Parathyroid adenoma (tissue), 2 donors: ENCODE data around the gene GIPR.

ENCODE experiments used
- H2AFZ ChIP-seq: fragments of 300-600 bp; sonication (generic); one replicate; pipeline ENCODE4 v1.7.0; 2017; ENCODE audit warnings: antibody characterized with exemption, mild to moderate bottlenecking
- H3K27ac ChIP-seq: fragments of 300-600 bp; sonication (generic); one replicate; pipeline ENCODE4 v1.7.0; 2017
- H3K27me3 ChIP-seq: fragments of 300-600 bp; sonication (generic); one replicate; pipeline ENCODE4 v1.7.0; 2017; ENCODE audit warnings: low read length; ENCODE audit not compliant: control insufficient read depth, insufficient read depth
- H3K36me3 ChIP-seq: fragments of 300-600 bp; sonication (generic); one replicate; pipeline ENCODE4 v1.7.0; 2017; ENCODE audit warnings: low read length; ENCODE audit not compliant: control insufficient read depth, insufficient read depth
- H3K4me1 ChIP-seq: fragments of 300-600 bp; sonication (generic); one replicate; pipeline ENCODE4 v1.7.0; 2017; ENCODE audit warnings: control low read depth
- H3K4me2 ChIP-seq: fragments of 300-600 bp; sonication (generic); one replicate; pipeline ENCODE4 v1.7.0; 2017; ENCODE audit warnings: low read length
- H3K4me3 ChIP-seq: fragments of 300-600 bp; sonication (generic); one replicate; pipeline ENCODE4 v1.7.0; 2017; ENCODE audit warnings: low read depth, low read length
- H3K79me2 ChIP-seq: fragments of 300-600 bp; sonication (generic); one replicate; pipeline ENCODE4 v1.7.0; 2017; ENCODE audit warnings: control low read depth
- H3K9ac ChIP-seq: fragments of 300-600 bp; sonication (generic); one replicate; pipeline ENCODE4 v1.7.0; 2017; ENCODE audit warnings: mild to moderate bottlenecking
- H3K9me3 ChIP-seq: fragments of 300-600 bp; sonication (generic); one replicate; pipeline ENCODE4 v1.7.0; 2017; ENCODE audit warnings: low read length; ENCODE audit not compliant: control insufficient read depth
- TF ChIP-seq, protein P1 (sequence below): fragments of 300-600 bp; sonication (generic); IDR thresholded peaks from one replicate; pipeline ENCODE4 v1.7.0; 2017; ENCODE audit warnings: antibody characterized with exemption, mild to moderate bottlenecking
- donor health status: primary hyperparathyroidism.

The GIPR gene

DNA sequence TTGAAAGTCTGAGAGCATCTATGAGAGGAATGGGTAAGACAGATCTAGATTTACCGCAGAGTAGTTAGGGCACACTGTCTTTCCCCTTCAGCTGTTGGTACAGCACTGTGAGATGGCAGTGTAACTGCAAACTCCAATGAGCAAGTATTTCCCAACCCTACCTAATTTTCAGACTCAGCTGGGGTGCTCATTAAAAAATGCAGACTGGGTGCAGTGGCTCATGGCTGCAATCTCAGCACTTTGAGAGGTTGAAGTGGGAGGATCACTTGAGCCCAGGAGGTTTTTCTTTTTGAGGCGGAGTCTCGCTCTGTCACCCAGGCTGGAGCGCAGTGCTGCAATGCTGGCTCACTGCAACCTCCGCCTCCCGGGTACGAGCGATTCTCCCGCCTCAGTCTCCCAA is 37.1 kb downstream of the GIPR start:
- no peak overlapping the region for H3K9ac ChIP-seq
- TF ChIP-seq, protein P1, sequence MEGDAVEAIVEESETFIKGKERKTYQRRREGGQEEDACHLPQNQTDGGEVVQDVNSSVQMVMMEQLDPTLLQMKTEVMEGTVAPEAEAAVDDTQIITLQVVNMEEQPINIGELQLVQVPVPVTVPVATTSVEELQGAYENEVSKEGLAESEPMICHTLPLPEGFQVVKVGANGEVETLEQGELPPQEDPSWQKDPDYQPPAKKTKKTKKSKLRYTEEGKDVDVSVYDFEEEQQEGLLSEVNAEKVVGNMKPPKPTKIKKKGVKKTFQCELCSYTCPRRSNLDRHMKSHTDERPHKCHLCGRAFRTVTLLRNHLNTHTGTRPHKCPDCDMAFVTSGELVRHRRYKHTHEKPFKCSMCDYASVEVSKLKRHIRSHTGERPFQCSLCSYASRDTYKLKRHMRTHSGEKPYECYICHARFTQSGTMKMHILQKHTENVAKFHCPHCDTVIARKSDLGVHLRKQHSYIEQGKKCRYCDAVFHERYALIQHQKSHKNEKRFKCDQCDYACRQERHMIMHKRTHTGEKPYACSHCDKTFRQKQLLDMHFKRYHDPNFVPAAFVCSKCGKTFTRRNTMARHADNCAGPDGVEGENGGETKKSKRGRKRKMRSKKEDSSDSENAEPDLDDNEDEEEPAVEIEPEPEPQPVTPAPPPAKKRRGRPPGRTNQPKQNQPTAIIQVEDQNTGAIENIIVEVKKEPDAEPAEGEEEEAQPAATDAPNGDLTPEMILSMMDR, result no peak
- no peak overlapping the region for H3K27ac ChIP-seq
- no peaks in the 10 kb centered on the region for H3K4me1 ChIP-seq
- no peaks in the 10 kb centered on the region for H3K27me3 ChIP-seq
- no peaks in the 10 kb centered on the region for H3K79me2 ChIP-seq
- H3K4me3 ChIP-seq, result no peak overlapping the region
- H3K36me3 ChIP-seq, result no peaks in the 10 kb centered on the region
- H3K4me2 ChIP-seq, result no peak overlapping the region
- H2AFZ ChIP-seq, result no peak overlapping the region
- H3K9me3 ChIP-seq, result no peaks in the 10 kb centered on the region

DNA sequence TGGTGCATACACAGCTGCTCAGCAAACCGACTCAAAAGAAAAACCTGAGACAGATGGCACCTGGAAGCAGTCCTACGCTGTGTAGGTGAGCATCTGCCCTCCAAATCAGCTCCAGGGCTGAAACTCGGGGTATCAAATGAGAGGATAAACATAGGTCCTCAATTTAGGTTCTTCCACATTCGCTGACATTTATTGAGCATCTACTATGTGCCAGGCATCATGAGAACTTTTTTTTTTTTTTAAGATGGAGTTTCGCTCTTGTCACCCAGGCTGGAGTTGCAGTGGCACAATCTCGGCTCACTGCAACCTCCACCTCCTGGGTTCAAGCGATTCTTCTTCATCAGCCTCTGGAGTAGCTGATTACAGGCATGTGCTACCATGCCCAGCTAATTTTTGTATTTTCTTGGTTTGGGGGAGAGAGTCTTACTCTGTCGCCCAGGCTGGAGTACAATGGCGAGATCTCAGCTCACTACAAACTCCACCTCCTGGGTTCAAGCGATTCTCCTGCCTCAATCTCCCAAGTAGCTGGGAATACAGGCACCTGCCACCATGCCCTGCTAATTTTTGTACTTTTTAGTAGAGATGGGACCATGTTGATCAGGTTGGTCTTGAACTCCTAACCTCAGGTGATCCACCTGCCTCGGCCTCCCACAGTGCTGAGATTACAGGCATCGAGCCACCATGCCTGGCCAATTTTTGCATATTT is 37.8 kb downstream of the GIPR start:
- Histone ChIP-seq H3K4me1 (no peaks in the 10 kb centered on the region), H2AFZ (no peak overlapping the region), H3K4me2 (no peak overlapping the region), H3K79me2 (no peaks in the 10 kb centered on the region), H3K9ac (no peak overlapping the region), H3K27me3 (no peaks in the 10 kb centered on the region), H3K9me3 (no peaks in the 10 kb centered on the region), H3K4me3 (no peak overlapping the region), H3K36me3 (no peaks in the 10 kb centered on the region), H3K27ac (no peak overlapping the region)
- TF ChIP-seq, protein P1, result no peak

DNA sequence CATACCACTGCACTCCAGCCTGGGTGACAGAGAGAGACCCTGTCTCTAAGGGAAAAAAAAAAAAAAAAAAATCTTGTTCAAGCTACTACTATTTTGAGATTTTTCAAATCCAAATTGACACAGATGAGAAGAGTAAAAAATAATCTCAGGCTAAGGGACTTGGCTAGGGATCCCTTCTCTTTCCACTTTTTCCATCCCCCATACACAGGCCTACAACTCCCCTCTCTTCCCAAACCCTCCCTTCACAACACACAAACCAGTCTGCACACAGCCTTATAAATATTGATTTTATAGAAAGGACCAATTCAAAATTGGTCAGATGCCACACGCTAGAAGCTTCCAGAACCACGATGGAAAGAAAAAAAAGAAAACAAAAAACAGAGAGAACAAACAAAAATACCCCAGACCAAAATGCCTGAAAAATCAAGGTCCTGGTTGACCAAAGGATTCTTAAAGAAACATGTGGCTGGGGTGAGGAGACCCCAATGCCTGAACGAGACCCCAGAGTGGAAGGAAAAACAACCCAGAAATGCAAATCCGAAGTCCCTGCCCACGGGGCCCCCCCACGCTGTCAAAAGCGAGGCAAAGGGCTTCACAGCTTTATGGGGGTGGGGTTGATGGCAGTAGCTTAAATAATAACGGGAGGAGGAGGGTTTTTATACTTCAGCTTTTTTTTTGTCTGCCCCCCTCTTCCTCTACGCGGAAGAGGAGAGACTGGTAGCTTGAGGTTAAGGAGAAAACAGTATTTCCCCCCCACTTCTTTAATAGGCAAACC is 42.5 kb downstream of the GIPR start:
- Histone ChIP-seq H3K27ac (no peak overlapping the region), H3K4me1 (no peaks in the 10 kb centered on the region), H3K79me2 (peaks cover 10% of the 10 kb centered on the region), H3K36me3 (no peaks in the 10 kb centered on the region), H3K4me2 (no peak overlapping the region), H3K4me3 (no peak overlapping the region), H3K9ac (no peak overlapping the region), H3K27me3 (no peaks in the 10 kb centered on the region), H2AFZ (no peak overlapping the region), H3K9me3 (no peaks in the 10 kb centered on the region)
- TF ChIP-seq, protein P1, result no peak

GRCh38 chr19:45711851-45712698 is 44.1 kb downstream of the GIPR start:
- H3K36me3 ChIP-seq, result no peaks in the 10 kb centered on the region
- peaks cover 16% of the 10 kb centered on the region for H3K79me2 ChIP-seq
- no peak overlapping the region for H3K9ac ChIP-seq
- H3K9me3 ChIP-seq, result no peaks in the 10 kb centered on the region
- H3K4me1 ChIP-seq, result peaks cover 9% of the 10 kb centered on the region
- no peak overlapping the region for H3K4me2 ChIP-seq
- TF ChIP-seq, protein P1, result no peak
- no peaks in the 10 kb centered on the region for H3K27me3 ChIP-seq
- no peak overlapping the region for H3K4me3 ChIP-seq
- H2AFZ ChIP-seq, result no peak overlapping the region
- no peak overlapping the region for H3K27ac ChIP-seq
